ENCODE measurements around the gene CCR6. TPM values are rescaled to one million over a fixed set of nuclear protein-coding genes. Genes with fewer than 3 reads are reported as not detected.

The CCR6 gene
- total RNA-seq, 1 experiment from 2014 or later: not detected

- intact Hi-C loops (cut with micrococcal nuclease; ENCODE audit: unreplicated experiment): no loop called here
- in situ Hi-C loops (cut with HindIII; ENCODE audit: low pct_unique_long_range_greater_than_20kb, low sequenced_read_pairs): no loop called here
Measured at GRCh38 chr6:167154291-167154690, 31.4 kb downstream of the CCR6 start.

DNA sequence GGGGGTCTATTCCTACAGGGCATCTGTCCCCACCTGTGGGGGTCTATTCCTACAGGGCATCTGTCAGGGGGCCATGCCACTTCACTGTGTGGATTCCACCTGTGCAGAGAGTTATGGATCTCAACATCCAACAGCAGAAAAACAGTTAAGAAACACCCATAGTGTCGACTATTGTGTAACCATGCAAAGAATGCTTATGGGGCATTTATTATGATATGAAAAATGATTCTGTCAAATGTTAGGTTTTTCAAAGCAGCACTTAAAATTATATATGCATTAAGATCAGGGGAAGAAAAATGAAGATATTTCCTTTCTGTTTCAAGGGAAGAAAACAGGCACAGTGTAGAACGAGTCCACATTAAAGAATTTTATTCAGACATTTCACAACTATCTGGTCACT, 32.0 kb downstream of the CCR6 start:
- CTCF ChIA-PET: interaction anchor here (0.6 kb wide), 1 partner anchor 12 kb away, joined by 3 read pairs; no protein-coding TSS in a partner anchor
- intact Hi-C loops (cut with micrococcal nuclease; ENCODE audit: unreplicated experiment): no loop called here

More at GRCh38 chr6:167154291-167154690, 31.4 kb downstream of the CCR6 start:
- ChIA-PET CTCF (interaction anchor here (0.6 kb wide), 1 partner anchor 11 kb away, joined by 3 read pairs; no protein-coding TSS in a partner anchor), POLR2A (interaction anchor here (0.6 kb wide), 1 partner anchor 60 kb away, joined by 4 read pairs; no protein-coding TSS in a partner anchor)
- BruUV-seq (replicated peaks): no TSS peak
- H3K9me3 ChIP-seq (ENCODE audit: control insufficient read depth, insufficient read depth, low read depth, low read length): no peaks in the 10 kb centered on the region
- H3K27me3 ChIP-seq (ENCODE audit: control insufficient read depth, insufficient read depth, low read length): peaks cover 11% of the 10 kb centered on the region
- no peak overlapping the region for H3K4me3 ChIP-seq (ENCODE audit: low read depth in 2 of 2, low read length in 2 of 2)
- DNase-seq (ENCODE audit: low read depth, low spot score): no peak
- ATAC-seq: no peak; the same call in 1 of the 2 replicates
- TF ChIP-seq SIN3A (IDR thresholded peaks at IDR 0.05; ENCODE audit: borderline replicate concordance, insufficient read depth, low read depth, low read length) (no peak), CTCF (IDR thresholded peaks at IDR 0.05) (no peak), TCF7L2 (IDR thresholded peaks at IDR 0.05; ENCODE audit: low read depth, low read length) (no peak), REST (IDR thresholded peaks at IDR 0.05; ENCODE audit: insufficient read depth in 1 of 2, low read depth in 2 of 2, low read length in 1 of 2) (no peak), POLR2AphosphoS5 (IDR thresholded peaks at IDR 0.05; ENCODE audit: low read depth, low read length) (no peak)
- H3K4me1 ChIP-seq (ENCODE audit: control insufficient read depth, insufficient read depth, low read length): peaks cover 6% of the 10 kb centered on the region; the same call in 1 of the 2 replicates
- H3K27ac ChIP-seq (ENCODE audit: low read length): no peak overlapping the region
- H3K36me3 ChIP-seq (ENCODE audit: control insufficient read depth, insufficient read depth, low read length): no peaks in the 10 kb centered on the region

More for the DNA sequence above, 32.0 kb downstream of the CCR6 start:
- TF ChIP-seq TCF7L2 (IDR thresholded peaks at IDR 0.05; ENCODE audit: low read depth, low read length) (no peak), REST (IDR thresholded peaks at IDR 0.05; ENCODE audit: insufficient read depth in 1 of 2, low read depth in 2 of 2, low read length in 1 of 2) (no peak), SIN3A (IDR thresholded peaks at IDR 0.05; ENCODE audit: borderline replicate concordance, insufficient read depth, low read depth, low read length) (no peak), POLR2AphosphoS5 (IDR thresholded peaks at IDR 0.05; ENCODE audit: low read depth, low read length) (no peak), CTCF (IDR thresholded peaks at IDR 0.05) (no peak)
- Histone ChIP-seq H3K27ac (ENCODE audit: low read length) (no peak overlapping the region), H3K27me3 (ENCODE audit: control insufficient read depth, insufficient read depth, low read length) (peaks cover 12% of the 10 kb centered on the region), H3K4me3 (ENCODE audit: low read depth in 2 of 2, low read length in 2 of 2) (no peak overlapping the region), H3K4me1 (ENCODE audit: control insufficient read depth, insufficient read depth, low read length) (peaks cover 6% of the 10 kb centered on the region; the same call in 1 of the 2 replicates), H3K9me3 (ENCODE audit: control insufficient read depth, insufficient read depth, low read depth, low read length) (no peaks in the 10 kb centered on the region), H3K36me3 (ENCODE audit: control insufficient read depth, insufficient read depth, low read length) (no peaks in the 10 kb centered on the region)
- DNase-seq (ENCODE audit: low read depth, low spot score) (no peak), ATAC-seq (no peak)
- POLR2A ChIA-PET: no interaction called here
- BruUV-seq (replicated peaks): no TSS peak
- in situ Hi-C loops (cut with HindIII; ENCODE audit: low pct_unique_long_range_greater_than_20kb, low sequenced_read_pairs): no loop called here
